Smooth muscle cell of the coronary artery (primary cell): Measurements from ENCODE around the gene TOR1AIP2. TPM values are rescaled to one million over a fixed set of nuclear protein-coding genes. Genes with fewer than 3 reads are reported as not detected.

Experiments
- total RNA-seq: library from RNA; depleted of rRNA; stranded (reverse); fragments of >200 nt; gene quantifications from 2 replicates; pipeline ENCODE4 v1.2.3, GENCODE V29; 2014; ENCODE audit warnings: low replicate concordance

TOR1AIP2 gene
- total RNA-seq, result 36.9 and 46.2 TPM in 2 replicates

DNA sequence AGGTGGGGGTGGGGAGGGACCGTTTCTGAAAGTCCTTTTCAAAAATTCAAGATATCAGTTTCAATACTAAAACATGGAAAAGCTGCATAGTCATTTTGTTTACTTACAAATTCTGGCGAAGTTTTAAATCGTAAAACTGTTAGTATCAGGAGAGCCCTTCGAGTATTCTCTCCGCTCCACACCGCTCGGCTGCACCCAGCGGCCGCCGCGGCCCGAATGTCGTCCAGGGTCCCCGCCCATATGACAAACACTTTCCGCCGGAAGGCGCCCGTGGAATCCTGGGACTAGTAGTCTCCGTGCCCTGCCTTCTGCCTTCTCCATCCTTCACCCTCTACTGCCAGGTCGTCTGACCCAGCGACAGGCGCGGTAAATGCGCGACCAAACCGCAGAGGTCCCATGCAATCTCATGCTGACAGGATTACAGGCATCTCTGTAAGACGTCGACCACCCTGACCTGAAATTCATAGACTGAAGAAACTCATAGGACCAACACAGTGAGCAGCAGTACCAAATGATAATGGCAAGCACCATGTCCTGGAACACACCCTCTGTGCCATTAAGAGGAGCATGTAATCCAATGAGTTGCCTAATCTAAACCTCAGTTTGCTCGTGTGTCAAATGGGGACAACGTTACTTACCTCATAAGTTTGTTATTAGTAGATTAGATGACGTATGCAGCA lies at the start of gene TOR1AIP2:
Gene TOR1AIP2 (minus strand): TSS at position 218 of the 680 bp plus-strand sequence. CDS start 25,138 bp downstream, outside the sequence.

DNA sequence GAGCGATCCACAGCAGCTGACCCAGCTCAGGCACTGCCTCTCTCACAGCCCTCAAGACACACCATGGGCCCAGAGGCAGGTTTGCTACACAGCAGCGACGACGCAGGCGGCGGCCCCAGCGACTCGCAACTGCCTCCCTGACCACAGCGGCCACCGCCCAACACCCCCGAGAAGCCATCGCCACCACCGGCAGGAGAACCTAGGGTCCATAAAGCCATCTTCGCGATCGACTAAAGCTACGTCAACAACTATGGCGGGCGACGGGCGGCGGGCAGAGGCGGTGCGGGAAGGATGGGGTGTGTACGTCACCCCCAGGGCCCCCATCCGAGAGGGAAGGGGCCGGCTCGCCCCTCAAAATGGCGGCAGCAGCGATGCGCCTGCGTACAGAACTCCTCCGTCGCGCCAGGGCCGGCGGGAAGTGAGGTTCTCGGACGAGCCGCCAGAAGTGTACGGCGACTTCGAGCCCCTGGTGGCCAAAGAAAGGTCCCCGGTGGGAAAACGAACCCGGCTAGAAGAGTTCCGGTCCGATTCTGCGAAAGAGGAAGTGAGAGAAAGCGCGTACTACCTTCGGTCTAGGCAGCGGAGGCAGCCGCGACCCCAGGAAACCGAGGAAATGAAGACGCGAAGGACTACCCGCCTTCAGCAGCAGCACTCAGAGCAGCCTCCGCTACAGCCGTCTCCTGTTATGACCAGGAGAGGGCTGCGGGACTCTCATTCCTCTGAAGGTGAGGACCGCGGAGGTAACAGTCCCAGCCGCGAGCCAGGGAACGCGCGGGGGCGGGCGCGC lies 4.8 kb upstream of the TOR1AIP2 start, which contains the start of gene TOR1AIP1:
Gene TOR1AIP1 (plus strand): TSS at position 33 of the 787 bp plus-strand sequence. CDS start 218 bp downstream, at position 251.

Other genes starting within 250 kb of the TOR1AIP2 start
- gene FAM163A, start 134.5 kb downstream of the TOR1AIP2 start, total RNA-seq, result not detected in 2 replicates
- gene TOR1AIP1, start 4.5 kb upstream of the TOR1AIP2 start, total RNA-seq, result 21.6 and 22.9 TPM in 2 replicates
- gene CEP350, start 77.0 kb upstream of the TOR1AIP2 start, total RNA-seq, result 27.7 and 32.2 TPM in 2 replicates